Prostate gland (tissue), 2 donors: ENCODE results near the gene PIAS1. TPM values are rescaled to one million over a fixed set of nuclear protein-coding genes. Genes with fewer than 3 reads are reported as not detected.

ENCODE experiments used
- DNase-seq: peaks from one replicate; pipeline ENCODE4 v3.0.0-alpha.2; 2019; ENCODE audit warnings: low spot score
- H3K27ac ChIP-seq, 2 donors: fragments of 200-600 bp; sonication (generic); 2 replicates each; pipeline ENCODE4 v1.5.1; 2017 to 2019
- H3K27me3 ChIP-seq: fragments of 200-600 bp; sonication (generic); replicated peaks from 2 replicates; pipeline ENCODE4 v1.5.1; 2019; ENCODE audit not compliant: insufficient read depth
- H3K36me3 ChIP-seq, 2 donors: fragments of 200-600 bp; sonication (generic); 1 replicate in 1 of 2; 2 replicates in 1 of 2; pipeline versions ENCODE4 v1.5.1 to v1.8.1; 2017 to 2019
- H3K4me1 ChIP-seq: fragments of 200-600 bp; sonication (generic); replicated peaks from 2 replicates; pipeline ENCODE4 v1.5.1; 2019
- H3K4me3 ChIP-seq, 2 donors: fragments of 200-600 bp; sonication (generic); 2 replicates each; pipeline ENCODE4 v1.5.1; 2017 to 2019
- H3K9me3 ChIP-seq: fragments of 200-600 bp; sonication (generic); 2 replicates; pipeline ENCODE4 v1.5.1; 2017
- POLR2A ChIP-seq: fragments of 450-650 bp; IDR thresholded peaks from one replicate; pipeline ENCODE4 v1.6.1; 2016; ENCODE audit warnings: antibody characterized with exemption, mild to moderate bottlenecking
- POLR2AphosphoS5 ChIP-seq: sonication (generic); formaldehyde crosslinking; IDR thresholded peaks from one replicate; pipeline ENCODE4 v1.6.1; 2017; ENCODE audit warnings: antibody characterized with exemption
- WGBS: methylation state at CpG from one replicate; pipeline ENCODE4 v1.1.5; 2018; 5-methylcytosine and 5-hydroxymethylcytosine counted together
- intact Hi-C: fragments of 100-400 bp; cut with DNase I; formaldehyde crosslinking; loops from one replicate; pipeline ENCODE4 v1.14.2; 2022
- total RNA-seq, 2 donors: library from RNA; depleted of rRNA; stranded (reverse); fragments of >200 nt; gene quantifications; one replicate each; pipeline ENCODE4 v1.1.0, GENCODE V29; 2016
- TF ChIP-seq, protein P1 (sequence below), 4 experiments: fragments of 200-600 bp in 2 of 4; fragments of 450-650 bp in 2 of 4; sonication (generic) in 2 of 4; IDR thresholded peaks; 1 replicate in 3 of 4; 2 replicates in 1 of 4; pipeline ENCODE4 v1.5.1; 2016 to 2019; ENCODE audit warnings: antibody characterized with exemption in 4 of 4, mild to moderate bottlenecking in 2 of 4, moderate library complexity in 2 of 4

PIAS1 gene
- total RNA-seq, 2 donors from 2014 or later, result 40.9 to 58.4 TPM

DNA sequence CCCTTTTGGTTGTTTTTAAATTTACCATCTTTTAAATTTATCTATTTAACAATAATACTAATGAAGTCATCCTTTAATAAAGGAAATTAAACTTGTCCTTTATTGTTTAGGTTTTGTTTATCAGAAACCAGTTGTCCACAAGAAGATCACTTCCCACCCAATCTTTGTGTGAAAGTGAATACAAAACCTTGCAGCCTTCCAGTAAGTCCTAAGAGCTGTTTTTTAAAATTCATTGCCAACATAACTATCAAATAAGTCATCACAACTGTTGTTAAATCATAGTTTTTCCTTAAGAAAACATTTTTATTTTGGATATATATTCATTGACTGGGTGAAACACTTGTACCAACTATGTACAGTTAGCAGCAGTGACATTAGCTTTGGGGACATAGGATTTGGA, 91.6 kb downstream of the PIAS1 start:
- no peaks in the 10 kb centered on the region for H3K9me3 ChIP-seq
- intact Hi-C loops, result no loop called here
- no peak for DNase-seq

DNA sequence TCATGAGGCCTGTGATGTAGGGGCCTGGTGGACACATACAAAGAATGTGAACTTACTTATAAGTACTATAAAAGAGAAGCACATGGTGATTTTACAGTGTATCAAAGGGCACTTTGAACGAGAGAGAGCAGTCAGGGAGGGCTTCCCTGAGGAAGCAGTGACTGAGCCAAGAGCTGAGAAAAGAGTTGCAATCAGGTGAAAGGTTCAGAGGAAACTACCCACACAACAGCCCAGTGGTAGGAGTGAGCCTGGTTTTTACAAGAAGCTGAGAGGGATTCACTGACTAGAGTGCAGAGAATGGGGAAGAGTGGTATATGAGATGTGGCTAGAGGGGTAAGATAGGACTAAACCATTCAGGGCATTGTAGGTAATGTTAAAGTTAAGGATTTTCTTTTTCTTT, 93.9 kb downstream of the PIAS1 start:
- 88% methylated on average over 1 of the region's 1 CpG for WGBS
- H3K9me3 ChIP-seq, result no peaks in the 10 kb centered on the region
- H3K27me3 ChIP-seq, result no peaks in the 10 kb centered on the region
- H3K36me3 ChIP-seq, result no peaks in the 10 kb centered on the region
- TF ChIP-seq, protein P1, sequence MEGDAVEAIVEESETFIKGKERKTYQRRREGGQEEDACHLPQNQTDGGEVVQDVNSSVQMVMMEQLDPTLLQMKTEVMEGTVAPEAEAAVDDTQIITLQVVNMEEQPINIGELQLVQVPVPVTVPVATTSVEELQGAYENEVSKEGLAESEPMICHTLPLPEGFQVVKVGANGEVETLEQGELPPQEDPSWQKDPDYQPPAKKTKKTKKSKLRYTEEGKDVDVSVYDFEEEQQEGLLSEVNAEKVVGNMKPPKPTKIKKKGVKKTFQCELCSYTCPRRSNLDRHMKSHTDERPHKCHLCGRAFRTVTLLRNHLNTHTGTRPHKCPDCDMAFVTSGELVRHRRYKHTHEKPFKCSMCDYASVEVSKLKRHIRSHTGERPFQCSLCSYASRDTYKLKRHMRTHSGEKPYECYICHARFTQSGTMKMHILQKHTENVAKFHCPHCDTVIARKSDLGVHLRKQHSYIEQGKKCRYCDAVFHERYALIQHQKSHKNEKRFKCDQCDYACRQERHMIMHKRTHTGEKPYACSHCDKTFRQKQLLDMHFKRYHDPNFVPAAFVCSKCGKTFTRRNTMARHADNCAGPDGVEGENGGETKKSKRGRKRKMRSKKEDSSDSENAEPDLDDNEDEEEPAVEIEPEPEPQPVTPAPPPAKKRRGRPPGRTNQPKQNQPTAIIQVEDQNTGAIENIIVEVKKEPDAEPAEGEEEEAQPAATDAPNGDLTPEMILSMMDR (IDR thresholded peaks at IDR 0.05), result no peak
- TF ChIP-seq POLR2A, result no peak
- TF ChIP-seq POLR2AphosphoS5, result no peak
- H3K4me1 ChIP-seq, result no peaks in the 10 kb centered on the region
- DNase-seq, result no peak
- H3K4me3 ChIP-seq, result no peak overlapping the region
- no peak overlapping the region for H3K27ac ChIP-seq
- intact Hi-C loops, result no loop called here

More for the DNA sequence above, 91.6 kb downstream of the PIAS1 start:
- TF ChIP-seq, protein P1 (IDR thresholded peaks at IDR 0.05), result no peak
- no peak for TF ChIP-seq POLR2AphosphoS5
- TF ChIP-seq POLR2A, result no peak
- no peaks in the 10 kb centered on the region for H3K4me1 ChIP-seq
- H3K4me3 ChIP-seq, result no peak overlapping the region
- H3K27me3 ChIP-seq, result no peaks in the 10 kb centered on the region
- H3K27ac ChIP-seq, result no peak overlapping the region
- no peaks in the 10 kb centered on the region for H3K36me3 ChIP-seq

DNA sequence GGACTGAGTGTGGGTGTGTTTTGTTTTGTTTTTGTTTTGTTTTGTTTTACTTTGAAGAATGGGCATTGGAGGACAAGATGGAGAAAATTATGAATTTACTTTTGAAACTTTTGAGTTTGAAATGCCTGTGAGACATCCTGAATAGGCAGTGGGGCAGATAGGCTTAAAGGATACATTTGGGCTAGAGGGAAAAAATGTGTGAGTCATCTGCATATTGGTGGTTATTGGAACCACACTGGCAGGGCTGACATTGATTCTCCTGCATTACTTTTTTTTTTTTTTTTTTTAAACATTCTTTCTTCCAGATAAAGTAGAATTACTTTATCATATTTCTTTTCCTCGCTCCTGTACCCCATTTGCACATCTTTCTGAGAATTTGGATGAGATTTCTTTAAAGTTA, 94.9 kb downstream of the PIAS1 start:
- no peaks in the 10 kb centered on the region for H3K27me3 ChIP-seq
- H3K27ac ChIP-seq, result no peak overlapping the region
- intact Hi-C loops, result no loop called here
- no peaks in the 10 kb centered on the region for H3K4me1 ChIP-seq
- H3K36me3 ChIP-seq, result no peaks in the 10 kb centered on the region
- TF ChIP-seq, protein P1 (IDR thresholded peaks at IDR 0.05), result no peak
- TF ChIP-seq POLR2AphosphoS5, result no peak
- TF ChIP-seq POLR2A, result no peak
- no peak overlapping the region for H3K4me3 ChIP-seq
- DNase-seq, result no peak
- WGBS, result 90% methylated on average over 1 of the region's 1 CpG
- no peaks in the 10 kb centered on the region for H3K9me3 ChIP-seq

DNA sequence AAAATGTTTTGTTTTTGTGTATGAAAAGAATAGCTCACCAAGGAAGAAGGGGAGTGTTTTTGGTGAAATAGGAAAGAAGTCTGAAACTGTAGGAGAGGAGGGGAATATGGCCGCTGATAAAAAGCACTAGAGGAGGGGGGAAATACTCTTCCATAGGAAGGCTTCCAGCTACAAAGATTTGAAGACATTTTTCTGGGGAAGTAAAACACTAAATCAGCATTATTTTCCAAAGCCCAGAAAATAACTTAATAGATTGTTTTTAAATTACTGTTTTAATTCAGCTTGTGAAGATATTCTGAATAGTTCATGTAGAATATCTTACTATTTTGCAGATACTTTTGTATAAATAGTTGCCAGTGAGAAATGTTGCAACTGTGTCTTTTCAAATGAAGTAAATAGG, 96.1 kb downstream of the PIAS1 start:
- no peaks in the 10 kb centered on the region for H3K27me3 ChIP-seq
- no peak for DNase-seq
- 77% methylated on average over 1 of the region's 1 CpG for WGBS
- H3K36me3 ChIP-seq, result no peaks in the 10 kb centered on the region
- no peaks in the 10 kb centered on the region for H3K9me3 ChIP-seq
- H3K4me1 ChIP-seq, result no peaks in the 10 kb centered on the region
- TF ChIP-seq, protein P1 (IDR thresholded peaks at IDR 0.05), result no peak
- no peak for TF ChIP-seq POLR2AphosphoS5
- no peak for TF ChIP-seq POLR2A
- no peak overlapping the region for H3K4me3 ChIP-seq
- intact Hi-C loops, result loop anchor here (10.0 kb wide), 1 partner anchor 95 kb away; the partner anchor contains the start of gene PIAS1
- no peak overlapping the region for H3K27ac ChIP-seq

DNA sequence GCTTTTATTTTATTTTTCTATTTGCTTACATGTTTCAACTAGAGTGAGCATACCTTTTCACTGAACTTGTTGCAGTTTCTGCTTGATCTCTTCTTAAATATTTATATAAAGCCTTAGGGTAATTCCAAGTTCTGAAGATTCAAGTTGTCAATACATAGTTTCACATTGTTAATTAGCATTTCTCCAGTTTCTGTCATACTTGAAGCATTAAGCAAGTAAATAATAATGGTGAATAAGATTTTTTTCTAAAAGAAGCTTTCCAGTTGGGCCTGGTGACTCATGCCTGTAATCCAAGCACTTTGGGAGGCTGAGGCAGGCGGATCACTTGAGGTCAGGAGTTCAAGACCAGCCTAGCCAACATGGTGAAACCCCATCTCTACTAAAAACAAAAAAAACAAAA, 97.2 kb downstream of the PIAS1 start:
- TF ChIP-seq POLR2AphosphoS5, result no peak
- TF ChIP-seq, protein P1 (IDR thresholded peaks at IDR 0.05), result no peak
- no peak for TF ChIP-seq POLR2A
- no peaks in the 10 kb centered on the region for H3K9me3 ChIP-seq
- no peaks in the 10 kb centered on the region for H3K27me3 ChIP-seq
- no peak overlapping the region for H3K4me3 ChIP-seq
- no peaks in the 10 kb centered on the region for H3K4me1 ChIP-seq
- intact Hi-C loops, result loop anchor here (10.0 kb wide), 1 partner anchor 96 kb away; the partner anchor contains the start of gene PIAS1
- peaks cover 0 to 4% of the 10 kb centered on the region in 2 donors for H3K36me3 ChIP-seq
- WGBS, result 77% methylated on average over 1 of the region's 1 CpG
- no peak overlapping the region for H3K27ac ChIP-seq
- DNase-seq, result no peak
